ENCODE measurements around the gene ARMH3.

ARMH3 gene

GRCh38 chr10:101969412-101969922 lies 86.5 kb downstream of the ARMH3 start:
- no peak for TF ChIP-seq GATA2 (IDR thresholded peaks at IDR 0.05; ENCODE audit: low read depth, low read length)
- no peak for TF ChIP-seq GATA3 (IDR thresholded peaks at IDR 0.05; ENCODE audit: low read depth, low read length)

- TF ChIP-seq GATA2 (IDR thresholded peaks at IDR 0.05; ENCODE audit: low read depth, low read length): no peak
- TF ChIP-seq GATA3 (IDR thresholded peaks at IDR 0.05; ENCODE audit: low read depth, low read length): no peak
Observed at GRCh38 chr10:101968940-101969321, 87.0 kb downstream of the ARMH3 start.

- TF ChIP-seq GATA2 (IDR thresholded peaks at IDR 0.05; ENCODE audit: low read depth, low read length) (0 out of 2 replicates have a peak, but pooled peaks have one; percentile 12), GATA3 (IDR thresholded peaks at IDR 0.05; ENCODE audit: low read depth, low read length) (no peak)
Observed at GRCh38 chr10:101968286-101968939, 87.6 kb downstream of the ARMH3 start.

- no peak for TF ChIP-seq GATA2 (IDR thresholded peaks at IDR 0.05; ENCODE audit: low read depth, low read length)
- TF ChIP-seq GATA3 (IDR thresholded peaks at IDR 0.05; ENCODE audit: low read depth, low read length): no peak
Observed at GRCh38 chr10:101967713-101968112, 88.3 kb downstream of the ARMH3 start.

GRCh38 chr10:101967119-101967518 lies 88.9 kb downstream of the ARMH3 start:
- TF ChIP-seq GATA3 (IDR thresholded peaks at IDR 0.05; ENCODE audit: low read depth, low read length): no peak
- TF ChIP-seq GATA2 (IDR thresholded peaks at IDR 0.05; ENCODE audit: low read depth, low read length): no peak

GRCh38 chr10:101965075-101965765 lies 90.8 kb downstream of the ARMH3 start:
- TF ChIP-seq GATA3 (IDR thresholded peaks at IDR 0.05; ENCODE audit: low read depth, low read length): no peak
- TF ChIP-seq GATA2 (IDR thresholded peaks at IDR 0.05; ENCODE audit: low read depth, low read length): no peak

- TF ChIP-seq GATA3 (IDR thresholded peaks at IDR 0.05; ENCODE audit: low read depth, low read length) (no peak), GATA2 (IDR thresholded peaks at IDR 0.05; ENCODE audit: low read depth, low read length) (no peak)
Observed at GRCh38 chr10:101961591-101962498, 94.1 kb downstream of the ARMH3 start.

- TF ChIP-seq GATA3 (IDR thresholded peaks at IDR 0.05; ENCODE audit: low read depth, low read length): no peak
- TF ChIP-seq GATA2 (IDR thresholded peaks at IDR 0.05; ENCODE audit: low read depth, low read length): no peak
Observed at GRCh38 chr10:101960879-101961395, 95.0 kb downstream of the ARMH3 start.

GRCh38 chr10:101959346-101959916 lies 96.5 kb downstream of the ARMH3 start:
- no peak for TF ChIP-seq GATA2 (IDR thresholded peaks at IDR 0.05; ENCODE audit: low read depth, low read length)
- TF ChIP-seq GATA3 (IDR thresholded peaks at IDR 0.05; ENCODE audit: low read depth, low read length): no peak

- no peak for TF ChIP-seq GATA2 (IDR thresholded peaks at IDR 0.05; ENCODE audit: low read depth, low read length)
- no peak for TF ChIP-seq GATA3 (IDR thresholded peaks at IDR 0.05; ENCODE audit: low read depth, low read length)
Observed at GRCh38 chr10:101958691-101959090, 97.3 kb downstream of the ARMH3 start.

- TF ChIP-seq GATA2 (IDR thresholded peaks at IDR 0.05; ENCODE audit: low read depth, low read length) (no peak), GATA3 (IDR thresholded peaks at IDR 0.05; ENCODE audit: low read depth, low read length) (no peak)
Observed at GRCh38 chr10:101956898-101957297, 99.1 kb downstream of the ARMH3 start.

GRCh38 chr10:101956117-101956516 lies 99.9 kb downstream of the ARMH3 start:
- no peak for TF ChIP-seq GATA2 (IDR thresholded peaks at IDR 0.05; ENCODE audit: low read depth, low read length)
- TF ChIP-seq GATA3 (IDR thresholded peaks at IDR 0.05; ENCODE audit: low read depth, low read length): no peak

GRCh38 chr10:101952191-101952590 lies 103.8 kb downstream of the ARMH3 start:
- TF ChIP-seq GATA3 (IDR thresholded peaks at IDR 0.05; ENCODE audit: low read depth, low read length) (no peak), GATA2 (IDR thresholded peaks at IDR 0.05; ENCODE audit: low read depth, low read length) (no peak)

Data from SH-SY5Y (cell line).